Activated CD8-positive, alpha-beta memory T cell treated with anti-CD3 and anti-CD28 coated beads for 48 hours (primary cell): ENCODE results near the gene ATP10A.

Experiments
- DNase-seq, 3 experiments: peaks; one replicate each; pipeline ENCODE4 v3.0.0-alpha.2; 2020; ENCODE audit warnings: low read depth in 2 of 3, low spot score in 2 of 3

ATP10A gene

DNA sequence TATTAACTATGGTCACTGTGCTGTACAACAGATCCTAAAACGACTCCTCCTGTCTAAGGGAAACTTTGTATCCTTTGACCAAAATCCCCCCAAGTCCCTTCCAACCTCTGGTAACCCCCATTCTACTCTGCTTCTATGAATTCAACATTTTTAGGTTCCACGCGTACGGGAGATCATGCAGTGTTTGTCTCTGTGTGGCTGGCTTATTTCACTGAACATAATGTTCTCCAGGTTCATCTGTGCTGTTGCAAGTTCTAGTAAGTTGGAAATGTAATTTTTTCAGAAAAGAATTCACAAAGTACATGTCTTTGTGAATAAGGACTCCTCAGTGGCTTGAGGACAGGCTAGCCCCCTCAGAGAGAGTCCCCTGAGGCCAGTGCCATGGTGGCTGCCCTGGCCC lies 66.1 kb downstream of the ATP10A start:
- DNase-seq = no peak

DNA sequence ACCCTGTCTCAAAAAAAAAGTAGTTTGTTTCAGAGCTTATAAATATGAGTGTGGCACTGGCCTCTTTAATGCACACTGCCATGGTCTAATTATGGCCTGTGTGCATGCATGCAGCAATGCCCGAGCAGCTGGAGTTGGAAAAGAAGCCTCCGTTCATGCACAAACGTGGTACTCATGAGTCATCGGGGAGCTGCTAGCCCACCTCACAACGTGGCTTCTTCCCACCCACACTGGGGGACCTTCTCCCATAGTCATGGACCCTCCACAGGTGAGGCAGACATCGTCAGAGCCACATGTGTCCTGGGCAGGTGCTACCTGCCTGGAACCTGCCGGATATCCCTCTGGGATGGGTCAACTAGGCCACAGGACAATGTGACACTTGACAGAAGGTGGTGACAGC lies 66.7 kb downstream of the ATP10A start:
- DNase-seq = no peak

DNA sequence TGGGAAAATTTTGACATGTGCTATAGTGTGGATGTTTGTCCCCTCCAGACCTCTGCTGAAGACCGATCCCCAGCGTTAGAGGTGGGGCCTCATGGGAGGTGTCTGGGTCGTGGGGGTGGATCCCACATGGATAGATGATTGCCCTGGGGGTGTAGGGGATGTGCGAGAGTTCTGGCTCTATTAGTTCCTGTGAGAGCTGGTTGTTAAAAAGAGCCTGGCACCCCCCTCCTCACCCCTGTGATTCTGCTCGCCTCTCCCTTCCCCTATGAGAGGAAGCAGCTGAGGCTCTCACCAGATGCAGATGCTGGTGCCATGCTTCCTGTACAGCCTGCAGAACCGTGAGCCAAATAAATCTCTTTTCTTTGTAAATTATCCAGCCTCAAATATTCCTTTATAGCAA lies 67.4 kb downstream of the ATP10A start:
- DNase-seq = no peak

DNA sequence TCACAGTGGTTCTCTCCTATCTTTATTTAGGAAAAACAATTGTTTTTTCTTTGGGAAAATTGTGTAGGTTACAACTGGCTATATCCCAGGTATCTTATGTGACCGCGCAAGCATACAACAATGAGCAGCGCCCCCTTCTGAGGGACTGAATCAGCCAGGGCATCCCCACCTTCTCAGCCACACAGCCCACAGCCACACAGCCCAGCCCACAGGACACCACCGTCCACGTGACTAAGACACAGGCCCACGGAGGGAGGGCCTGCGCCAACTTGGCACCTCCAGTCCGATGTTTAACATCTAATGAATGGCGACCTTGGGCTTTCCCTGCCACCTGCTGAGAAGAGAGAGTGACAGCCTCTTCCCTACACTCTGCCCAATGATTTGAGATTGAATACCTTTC lies 68.1 kb downstream of the ATP10A start:
- DNase-seq = no peak

DNA sequence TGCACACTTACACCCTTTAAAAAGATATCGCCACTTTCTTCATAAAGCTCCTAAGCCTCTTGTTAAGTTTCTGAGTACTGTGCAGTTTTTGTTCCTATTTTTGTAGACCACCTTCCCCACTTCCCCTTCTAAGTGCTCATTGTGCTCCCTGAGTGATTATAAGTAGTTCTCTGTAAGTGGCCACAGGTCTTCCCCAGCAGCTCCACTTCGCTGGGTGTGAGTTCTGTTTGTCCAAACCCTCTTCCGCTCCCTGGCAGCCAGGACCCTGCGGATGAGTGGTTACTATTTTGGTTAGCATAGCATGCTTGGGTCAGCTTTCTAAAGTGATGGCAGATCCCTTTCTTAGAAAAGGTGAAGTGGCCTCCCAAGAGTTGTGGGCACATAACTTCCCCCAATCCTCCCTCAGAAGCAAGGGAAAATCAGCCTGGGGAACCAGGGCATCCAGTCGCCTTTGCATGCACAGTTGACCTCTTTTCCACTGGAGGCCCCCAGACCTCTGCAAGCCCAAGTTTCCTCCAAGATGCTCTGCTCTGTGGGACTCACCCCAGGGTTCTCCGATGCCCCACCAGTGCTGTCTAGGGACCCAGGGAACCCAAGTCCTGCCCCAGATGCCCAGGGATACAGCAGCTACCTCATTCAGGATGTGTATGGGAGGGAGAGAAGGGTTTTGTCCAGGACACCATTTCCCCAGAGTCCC lies 69.6 kb downstream of the ATP10A start:
- no peak for DNase-seq

DNA sequence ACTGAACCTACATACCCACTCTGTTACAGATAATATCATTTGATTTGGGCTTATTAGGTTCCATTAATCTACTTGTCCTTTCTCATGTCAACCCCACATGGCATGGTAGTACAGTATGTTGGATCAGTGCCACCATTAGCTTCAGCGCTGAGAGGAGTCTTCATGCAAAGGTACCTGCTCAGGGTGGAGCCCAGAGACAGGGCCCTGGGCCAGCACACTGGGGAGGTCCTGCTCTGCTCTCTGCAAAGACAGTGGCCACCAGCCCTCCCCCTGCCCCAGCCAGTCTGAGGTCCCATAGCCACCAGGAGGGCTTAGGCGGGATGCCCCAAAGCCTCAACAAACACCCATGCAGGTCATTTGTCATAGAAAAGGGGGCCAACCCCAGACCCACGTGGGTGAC lies 71.0 kb downstream of the ATP10A start:
- DNase-seq = no peak

DNA sequence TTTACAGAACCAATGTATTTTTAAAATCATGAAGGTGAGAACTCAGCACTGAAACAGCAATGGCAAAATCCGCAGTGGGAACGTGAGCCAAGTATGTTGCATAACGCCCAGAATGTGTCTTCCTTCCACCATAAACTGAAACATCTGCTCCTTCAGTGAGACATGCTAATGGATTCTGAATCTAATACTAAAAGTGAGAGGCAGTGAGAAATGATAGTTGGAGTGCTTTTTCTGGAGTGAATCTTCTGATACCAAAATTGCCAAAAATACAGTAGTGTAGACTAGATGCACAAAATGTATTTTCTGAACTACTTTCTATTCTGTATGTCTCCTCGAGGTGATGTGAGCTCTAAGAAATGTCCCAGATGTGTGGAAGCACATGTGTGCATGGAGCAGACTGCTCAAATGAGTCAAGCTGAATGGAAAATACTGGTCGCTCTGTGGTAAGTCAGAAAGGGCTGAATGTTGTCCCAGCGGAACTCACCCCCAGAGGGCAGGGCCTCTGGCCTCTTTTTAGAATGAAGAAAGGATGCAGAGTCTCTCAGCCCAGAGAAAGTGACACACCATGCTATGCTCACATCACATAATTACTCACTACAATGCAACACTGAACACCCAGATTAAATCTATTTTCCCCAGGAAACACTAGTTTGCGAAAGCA lies 73.0 kb downstream of the ATP10A start:
- DNase-seq = peak in 2 of 3 experiments; percentile 15 to 34

DNA sequence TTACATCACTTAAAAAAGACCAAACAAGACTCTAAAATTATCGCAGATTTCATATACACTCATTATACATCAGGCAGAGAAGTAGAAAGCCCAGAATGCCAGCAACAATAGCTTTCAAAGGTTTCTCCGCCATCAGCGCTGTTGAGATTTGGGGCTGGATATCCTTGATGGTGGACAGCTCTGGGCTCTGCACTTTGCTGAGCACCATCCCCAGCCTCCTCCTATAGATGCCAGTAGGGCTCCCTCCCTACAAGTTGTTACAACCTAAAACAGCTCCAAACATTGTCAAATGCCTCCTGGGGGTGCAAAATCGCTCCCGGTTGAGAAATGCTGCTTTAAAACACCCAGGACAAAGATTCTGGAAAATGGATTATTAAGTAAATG lies 73.5 kb downstream of the ATP10A start:
- DNase-seq = no peak

DNA sequence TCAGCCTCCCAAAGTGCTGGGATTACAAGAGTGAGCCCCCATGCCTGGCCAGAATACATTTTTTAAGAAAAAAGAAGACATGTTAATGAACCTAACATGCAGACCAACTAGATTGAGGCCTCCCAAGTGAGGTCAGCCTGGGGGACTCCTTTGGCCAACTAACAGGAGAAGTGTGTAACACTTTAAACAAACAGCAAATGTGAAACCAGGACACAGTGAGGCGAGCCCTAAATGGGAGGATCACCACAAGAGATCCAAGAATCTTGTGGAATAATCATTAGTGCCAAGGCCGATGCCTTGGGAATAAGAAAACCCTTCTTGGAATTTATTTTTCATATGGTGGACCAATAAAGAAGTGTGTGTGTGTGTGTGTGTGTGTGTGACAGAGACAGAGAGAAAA lies 73.9 kb downstream of the ATP10A start:
- no peak for DNase-seq

DNA sequence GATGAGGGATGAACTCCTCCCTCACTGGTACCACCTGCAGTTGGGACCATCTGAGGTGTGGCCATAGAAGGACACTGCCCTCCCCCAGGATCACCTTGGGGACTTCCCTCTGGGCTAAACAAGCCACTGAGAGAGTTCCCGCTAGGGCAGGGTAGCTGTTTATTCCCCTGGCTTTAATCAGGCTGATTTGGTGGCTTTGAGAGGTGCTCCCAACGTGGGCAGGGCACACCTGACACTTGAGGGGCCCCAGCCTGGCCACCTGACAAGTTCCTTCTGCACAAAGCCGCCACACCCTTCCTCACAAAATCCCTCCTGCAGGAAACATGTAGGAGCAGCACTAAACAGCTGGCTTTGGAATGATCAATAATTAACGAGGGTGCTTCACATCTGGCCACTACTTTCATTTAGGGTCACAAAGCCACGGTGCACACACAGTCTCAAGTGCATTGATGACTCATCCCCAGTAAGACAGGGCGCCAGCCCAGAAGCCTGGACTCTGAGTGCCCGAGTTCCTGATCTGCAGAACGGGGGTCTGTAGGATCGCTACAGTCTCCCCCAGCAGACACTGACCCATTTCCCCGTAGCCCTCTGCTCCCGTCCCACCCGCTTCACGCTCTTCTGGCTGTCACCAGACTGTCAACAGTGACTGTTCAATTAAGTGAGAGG lies 75.1 kb downstream of the ATP10A start:
- DNase-seq = no peak

DNA sequence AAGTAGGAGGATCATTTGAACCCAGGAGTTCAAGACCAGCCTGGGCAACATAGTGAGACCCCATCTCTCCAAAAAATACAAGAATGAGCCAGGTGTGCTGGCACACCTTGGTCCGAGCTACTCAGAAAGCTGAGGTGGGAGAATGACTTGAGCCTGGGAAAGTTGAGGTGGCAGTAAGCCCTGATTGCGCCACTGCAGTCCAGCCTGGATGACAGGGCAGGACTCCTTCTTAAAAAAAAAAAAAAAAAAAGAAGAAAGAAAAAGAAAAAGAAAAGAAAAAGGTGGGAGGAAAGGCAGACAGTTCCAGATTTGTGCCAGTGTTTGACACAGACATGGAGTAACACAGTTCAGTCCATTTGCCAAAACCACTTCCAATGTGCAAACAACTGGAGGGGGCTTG lies 75.7 kb downstream of the ATP10A start:
- no peak for DNase-seq

DNA sequence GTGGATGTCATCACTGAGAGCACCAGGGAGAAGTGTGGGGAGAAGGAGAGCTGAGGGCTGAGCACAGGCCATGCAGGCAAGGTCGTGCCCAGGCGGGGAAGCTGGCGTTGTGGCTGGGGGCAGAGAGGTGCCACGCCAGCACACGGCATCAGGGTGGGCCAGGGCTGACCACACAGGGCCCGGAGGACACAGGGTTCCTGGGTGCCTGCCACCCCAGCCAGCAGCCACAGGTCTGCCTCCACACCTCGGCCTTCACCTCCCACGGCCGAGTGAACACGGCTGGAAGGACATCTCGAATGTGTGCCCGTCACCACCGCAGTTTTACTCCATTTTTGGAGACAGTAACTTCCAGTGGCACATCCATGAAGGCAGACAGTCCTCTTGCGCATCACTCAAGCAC lies 77.1 kb downstream of the ATP10A start:
- DNase-seq = no peak

DNA sequence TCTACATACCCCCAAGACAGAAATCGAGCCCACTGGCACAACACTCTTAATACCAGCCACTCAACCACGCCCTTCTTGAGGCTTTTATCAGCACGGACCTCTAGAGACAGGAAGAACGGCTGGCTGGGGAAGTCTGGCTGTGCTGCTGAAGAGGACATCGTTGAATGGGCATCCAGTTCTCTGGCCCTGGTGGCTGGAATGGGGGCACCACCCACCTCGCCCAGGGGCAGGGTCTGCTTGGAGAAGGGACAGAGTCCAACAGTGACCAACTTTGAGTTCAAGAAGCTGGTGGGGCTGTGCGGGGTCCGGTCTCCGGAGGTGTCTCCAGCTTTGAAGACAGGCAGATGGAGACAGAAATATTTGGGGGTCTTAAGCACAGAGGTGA lies 77.5 kb downstream of the ATP10A start:
- no peak for DNase-seq

DNA sequence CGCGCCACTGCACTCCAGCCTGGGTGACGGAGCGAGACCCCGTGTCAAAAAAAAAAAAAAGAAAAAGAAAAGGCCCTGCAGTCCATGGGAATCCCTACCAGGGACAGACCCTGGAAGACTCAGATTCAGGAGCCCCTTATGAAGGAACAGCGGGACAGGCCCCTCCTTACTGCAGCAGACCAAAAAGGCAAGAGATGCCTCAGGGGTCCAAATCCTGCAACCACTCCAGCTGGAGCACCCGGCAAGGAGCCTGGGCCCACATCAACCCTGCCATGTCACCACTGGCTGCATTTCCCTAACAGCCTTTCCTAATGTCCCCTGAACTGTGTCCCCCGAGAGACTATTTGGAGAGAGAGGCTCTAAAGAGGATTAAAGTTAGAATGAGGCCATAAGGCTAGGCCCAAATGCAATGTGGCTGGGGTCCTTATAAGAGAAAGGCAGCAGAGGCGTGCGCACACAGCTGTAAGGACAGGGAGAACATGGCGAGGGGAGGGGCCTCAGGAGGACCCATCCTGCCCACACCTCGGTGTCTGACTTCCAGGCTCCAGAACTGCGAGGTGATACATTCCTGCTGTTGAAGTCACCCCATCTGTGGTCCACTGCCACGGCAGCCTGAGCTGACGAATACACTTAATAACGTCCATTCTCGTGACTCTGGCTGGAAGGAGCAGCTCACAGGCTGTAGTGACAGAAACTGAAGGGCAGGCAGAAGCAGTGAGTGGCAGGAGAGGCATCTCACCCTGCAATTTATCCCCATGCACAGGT lies 78.1 kb downstream of the ATP10A start:
- no peak for DNase-seq

DNA sequence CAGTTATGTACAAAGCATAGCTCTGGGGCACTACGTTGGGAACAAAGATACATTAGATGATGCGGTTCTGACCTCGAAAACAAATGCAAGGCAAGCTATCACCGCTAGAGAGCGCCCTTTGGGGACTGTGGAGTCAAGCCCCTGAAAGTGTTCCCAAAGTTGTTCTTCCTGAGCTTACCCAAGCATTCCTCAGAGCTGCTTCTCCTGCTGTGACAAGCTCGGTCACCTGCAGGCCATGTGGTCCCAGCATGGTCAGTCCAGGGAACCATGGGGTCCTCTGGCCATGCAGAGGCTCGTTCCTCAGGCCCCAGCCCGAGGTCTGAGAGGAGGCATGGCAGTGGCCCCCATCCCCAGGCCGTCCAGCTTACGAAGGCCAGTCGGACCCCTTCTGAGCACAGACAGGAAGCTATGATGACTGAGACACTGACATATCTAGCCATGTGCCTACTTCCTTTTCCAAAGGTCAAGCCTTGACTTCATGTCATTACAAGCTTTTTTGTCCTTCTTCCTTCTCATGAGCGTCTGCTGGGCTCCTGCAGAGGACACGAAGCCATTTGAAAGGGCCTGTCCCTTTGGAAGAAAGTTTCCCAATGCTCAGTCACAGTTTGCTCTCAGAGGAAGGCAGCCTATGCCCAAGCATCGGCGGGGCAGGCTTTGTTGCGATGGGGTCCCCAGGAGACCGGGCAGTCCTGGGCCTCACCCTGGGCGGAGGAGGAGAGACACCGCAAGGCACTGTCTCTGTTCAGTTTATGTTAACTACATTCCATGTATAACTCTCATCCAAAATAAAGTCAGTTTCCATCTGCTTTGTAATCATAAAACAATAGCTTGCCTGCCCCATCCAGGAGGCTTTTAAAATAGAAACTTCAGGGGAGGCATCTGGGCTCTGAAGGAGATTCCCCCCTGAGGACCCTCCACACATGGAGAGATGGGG lies 79.3 kb downstream of the ATP10A start:
- no peak for DNase-seq

DNA sequence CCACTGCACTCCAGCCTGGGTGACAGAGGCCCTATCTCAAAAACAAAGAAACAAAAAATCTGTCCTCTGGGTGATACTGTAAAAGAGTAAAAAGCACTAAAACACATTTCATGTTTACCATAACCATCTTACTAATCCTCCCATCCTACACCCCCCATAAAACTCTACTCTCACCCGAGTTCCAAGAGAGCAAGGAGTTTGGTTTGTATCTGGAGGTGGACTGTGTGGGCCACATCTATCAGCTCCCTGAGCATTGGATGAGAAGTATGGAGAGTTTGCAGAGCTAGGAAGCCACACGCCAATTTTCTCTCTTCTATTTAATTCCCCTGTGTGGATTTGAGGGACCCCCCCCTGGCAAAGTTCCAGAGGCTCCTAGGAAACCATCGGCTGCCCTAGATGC lies 80.0 kb downstream of the ATP10A start:
- DNase-seq = no peak

DNA sequence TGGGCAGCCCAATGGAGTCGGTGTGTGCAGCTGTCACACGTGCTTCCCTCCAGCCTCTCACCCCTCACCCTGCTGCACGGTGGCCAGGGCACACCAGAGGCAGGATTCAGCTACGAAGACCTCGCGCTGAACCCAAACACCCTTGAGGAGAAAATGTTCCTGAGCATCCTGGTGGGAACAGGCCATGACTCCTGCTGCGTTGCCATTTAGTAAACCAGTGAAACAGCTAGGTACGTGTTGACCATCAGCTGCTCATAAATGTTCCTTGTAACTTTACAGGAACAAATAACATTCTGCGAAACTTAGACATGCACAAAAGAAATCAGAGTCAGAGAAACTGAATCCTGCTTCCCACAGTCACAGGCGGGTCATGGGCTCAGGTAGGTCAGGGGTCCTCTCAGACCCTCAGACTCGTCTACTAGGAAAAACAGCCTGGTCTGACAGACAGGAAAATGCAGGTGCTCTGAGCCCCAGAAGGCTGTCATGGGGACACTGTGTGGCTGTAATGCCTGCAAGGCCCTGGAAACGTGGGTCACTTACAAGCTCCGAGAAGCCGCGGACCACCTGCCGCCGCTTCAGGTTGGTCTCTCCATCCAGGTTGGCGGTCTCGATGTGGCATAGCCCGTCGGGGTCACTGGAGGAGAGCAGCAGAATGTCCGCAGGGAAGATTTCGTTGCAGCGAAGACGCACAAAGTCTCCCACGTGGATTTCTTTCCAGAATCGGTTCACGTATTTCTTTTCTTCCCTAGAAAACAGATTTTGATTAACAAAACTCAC lies 82.5 kb downstream of the ATP10A start:
- DNase-seq = no peak

DNA sequence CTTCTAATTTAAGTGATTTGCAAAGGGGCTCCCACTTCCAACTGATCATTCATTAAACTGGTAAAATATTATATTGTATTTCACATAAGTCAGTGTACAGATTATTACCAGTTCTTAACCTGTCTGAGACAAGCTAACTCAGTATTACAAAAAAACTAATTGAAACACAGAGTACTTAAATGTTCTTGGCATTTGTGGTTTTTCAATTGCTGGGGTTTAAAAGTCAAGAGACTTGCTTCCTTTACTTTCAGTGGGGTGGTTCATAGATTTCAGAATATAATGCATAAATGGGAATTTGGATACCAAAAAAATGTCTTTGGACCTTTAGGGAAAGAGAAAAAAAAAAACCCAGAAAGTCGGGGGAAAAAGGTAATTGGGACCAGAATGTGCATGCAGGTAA lies 85.0 kb downstream of the ATP10A start:
- DNase-seq = no peak

DNA sequence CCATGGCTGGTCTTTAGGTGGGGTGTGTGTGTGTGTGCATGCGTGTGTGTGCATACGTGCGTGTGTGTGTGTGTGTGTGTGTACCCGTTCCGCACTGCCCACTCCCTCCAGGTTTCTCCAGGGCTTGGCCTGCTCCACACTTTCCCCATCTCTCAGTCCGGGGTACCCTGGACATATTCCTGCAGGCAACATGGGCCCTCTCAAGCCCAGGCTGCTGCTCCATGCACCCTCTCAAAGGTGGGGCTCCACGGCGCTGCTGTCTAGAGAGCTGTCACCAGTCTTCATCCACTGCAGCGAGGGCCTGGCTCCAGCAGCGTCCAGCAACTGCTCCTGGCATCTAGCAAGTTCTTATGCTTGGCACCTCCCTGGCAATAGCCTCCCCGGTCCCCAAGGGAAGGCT lies 86.1 kb downstream of the ATP10A start:
- no peak for DNase-seq
